Fibroblast of lung (primary cell): ENCODE data around the gene COG4. TPM values are rescaled to one million over a fixed set of nuclear protein-coding genes. Genes with fewer than 3 reads are reported as not detected.
A peak's percentile ranks its signal among the peaks of the same experiment; 100 is the strongest.

Experiments used
- DNase-seq, 2 donors: peaks; one replicate each; pipeline versions ENCODE4 v3.0.0 to v3.0.0-alpha.2; 2010; ENCODE audit warnings: low read depth in 2 of 2
- H2AFZ ChIP-seq: 2 replicates; pipeline ENCODE4 v1.5.1; 2012; ENCODE audit warnings: low read length, control low read depth, inconsistent platforms
- H3K27ac ChIP-seq: 2 replicates; pipeline ENCODE4 v1.5.1; 2011; ENCODE audit warnings: low read length, control low read depth; ENCODE audit not compliant: insufficient read depth
- H3K27me3 ChIP-seq: 2 replicates; pipeline ENCODE4 v1.5.1; 2011; ENCODE audit warnings: mild to moderate bottlenecking, low read length; ENCODE audit not compliant: control insufficient read depth, insufficient read depth
- H3K36me3 ChIP-seq: 2 replicates; pipeline ENCODE4 v1.5.1; 2011; ENCODE audit warnings: low read length; ENCODE audit not compliant: control insufficient read depth, insufficient read depth
- H3K4me1 ChIP-seq: 2 replicates; pipeline ENCODE4 v1.5.1; 2011; ENCODE audit warnings: low read length; ENCODE audit not compliant: control insufficient read depth, insufficient read depth; ENCODE audit errors: extremely low read depth
- H3K4me2 ChIP-seq: 2 replicates; pipeline ENCODE4 v1.5.1; 2011; ENCODE audit warnings: low read length, control low read depth; ENCODE audit not compliant: insufficient read depth; ENCODE audit errors: extremely low read depth
- H3K4me3 ChIP-seq, 4 experiments: fragments of 200-600 bp in 1 of 4; sonication (generic) in 1 of 4; replicated peaks in 1 of 4; 2 replicates each; pipeline ENCODE4 v1.5.1; 2011 to 2016; ENCODE audit warnings: low read length in 4 of 4, low read depth in 3 of 4, mild to moderate bottlenecking in 3 of 4, control low read depth in 2 of 4, inconsistent platforms in 1 of 4, mixed read lengths in 1 of 4; ENCODE audit not compliant: insufficient read depth in 1 of 4; ENCODE audit errors: control extremely low read depth in 1 of 4
- H3K79me2 ChIP-seq: 2 replicates; pipeline ENCODE4 v1.5.1; 2012; ENCODE audit warnings: mild to moderate bottlenecking, low read length, inconsistent platforms; ENCODE audit not compliant: control insufficient read depth, insufficient read depth
- H3K9ac ChIP-seq: 2 replicates; pipeline ENCODE4 v1.5.1; 2011; ENCODE audit warnings: mild to moderate bottlenecking, low read length, control low read depth; ENCODE audit not compliant: insufficient read depth
- H3K9me3 ChIP-seq: 2 replicates; pipeline ENCODE4 v1.5.1; 2012; ENCODE audit warnings: low read depth, low read length; ENCODE audit not compliant: control insufficient read depth, insufficient read depth
- H4K20me1 ChIP-seq: 2 replicates; pipeline ENCODE4 v1.5.1; 2011; ENCODE audit warnings: low read length; ENCODE audit not compliant: control insufficient read depth, insufficient read depth; ENCODE audit errors: extremely low read depth
- EZH2 ChIP-seq: IDR thresholded peaks from 2 replicates; pipeline ENCODE4 v1.5.1; 2012; ENCODE audit warnings: low read length, control low read depth, mild to moderate bottlenecking; ENCODE audit errors: missing control alignments
- polyA plus RNA-seq, 2 donors: library from polyadenylated mRNA; depleted of rRNA in 1 of 2; stranded (reverse) in 1 of 2; unstranded in 1 of 2; fragments of >200 nt; gene quantifications; 2 replicates each; pipeline ENCODE4 v1.2.1, GENCODE V29; 2011 to 2012; ENCODE audit warnings: missing spikeins in 1 of 2
- total RNA-seq: library from RNA; depleted of rRNA; stranded (reverse); fragments of >200 nt; gene quantifications from 2 replicates; pipeline ENCODE4 v1.2.1, GENCODE V29; 2014
- TF ChIP-seq, protein P1 (sequence below), 2 donors: IDR thresholded peaks in 1 of 2; conservative IDR thresholded peaks in 1 of 2; 1 replicate in 1 of 2; 2 replicates in 1 of 2; pipeline ENCODE4 v1.5.1; 2011 to 2012; ENCODE audit warnings: low read length in 2 of 2, control low read depth in 1 of 2, inconsistent platforms in 1 of 2, low read depth in 1 of 2, mild to moderate bottlenecking in 1 of 2

Gene COG4
- total and polyA plus RNA-seq, 2 donors (not counting 1 experiment from before 2014, with no cell fraction given): 36.2 to 117 TPM

GRCh38 chr16:70523743-70524398 is 517 bp upstream of the COG4 start, which contains the start of gene SF3B3:
Gene SF3B3, plus strand, starts transcription at chr16:70523816. Its CDS starts 2,841 bp downstream, at chr16:70526657.
- Histone ChIP-seq H3K9ac (peak within 1 kb of the TSS; percentile 89), H3K27ac (peak within 1 kb of the TSS; percentile 92), H3K36me3 (peaks cover 2% of the 10 kb centered on the region), H3K4me2 (peak within 1 kb of the TSS; percentile 100), H4K20me1 (no peaks in the 10 kb centered on the region), H3K4me3 (peak within 1 kb of the TSS; percentile 76 to 98 (median 94)), H2AFZ (peak within 1 kb of the TSS; percentile 75), H3K9me3 (no peaks in the 10 kb centered on the region), H3K79me2 (peaks cover 69% of the 10 kb centered on the region), H3K4me1 (peaks cover 12% of the 10 kb centered on the region), H3K27me3 (no peaks in the 10 kb centered on the region)
- DNase-seq: no peak
- TF ChIP-seq, protein P1, sequence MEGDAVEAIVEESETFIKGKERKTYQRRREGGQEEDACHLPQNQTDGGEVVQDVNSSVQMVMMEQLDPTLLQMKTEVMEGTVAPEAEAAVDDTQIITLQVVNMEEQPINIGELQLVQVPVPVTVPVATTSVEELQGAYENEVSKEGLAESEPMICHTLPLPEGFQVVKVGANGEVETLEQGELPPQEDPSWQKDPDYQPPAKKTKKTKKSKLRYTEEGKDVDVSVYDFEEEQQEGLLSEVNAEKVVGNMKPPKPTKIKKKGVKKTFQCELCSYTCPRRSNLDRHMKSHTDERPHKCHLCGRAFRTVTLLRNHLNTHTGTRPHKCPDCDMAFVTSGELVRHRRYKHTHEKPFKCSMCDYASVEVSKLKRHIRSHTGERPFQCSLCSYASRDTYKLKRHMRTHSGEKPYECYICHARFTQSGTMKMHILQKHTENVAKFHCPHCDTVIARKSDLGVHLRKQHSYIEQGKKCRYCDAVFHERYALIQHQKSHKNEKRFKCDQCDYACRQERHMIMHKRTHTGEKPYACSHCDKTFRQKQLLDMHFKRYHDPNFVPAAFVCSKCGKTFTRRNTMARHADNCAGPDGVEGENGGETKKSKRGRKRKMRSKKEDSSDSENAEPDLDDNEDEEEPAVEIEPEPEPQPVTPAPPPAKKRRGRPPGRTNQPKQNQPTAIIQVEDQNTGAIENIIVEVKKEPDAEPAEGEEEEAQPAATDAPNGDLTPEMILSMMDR (conservative IDR thresholded peaks at IDR 0.05 in 1 of 2, IDR thresholded peaks at IDR 0.05 in 1 of 2; ENCODE audit: low read depth in 1 of 2, low read length in 2 of 2): no peak
- TF ChIP-seq EZH2: no peak

DNA sequence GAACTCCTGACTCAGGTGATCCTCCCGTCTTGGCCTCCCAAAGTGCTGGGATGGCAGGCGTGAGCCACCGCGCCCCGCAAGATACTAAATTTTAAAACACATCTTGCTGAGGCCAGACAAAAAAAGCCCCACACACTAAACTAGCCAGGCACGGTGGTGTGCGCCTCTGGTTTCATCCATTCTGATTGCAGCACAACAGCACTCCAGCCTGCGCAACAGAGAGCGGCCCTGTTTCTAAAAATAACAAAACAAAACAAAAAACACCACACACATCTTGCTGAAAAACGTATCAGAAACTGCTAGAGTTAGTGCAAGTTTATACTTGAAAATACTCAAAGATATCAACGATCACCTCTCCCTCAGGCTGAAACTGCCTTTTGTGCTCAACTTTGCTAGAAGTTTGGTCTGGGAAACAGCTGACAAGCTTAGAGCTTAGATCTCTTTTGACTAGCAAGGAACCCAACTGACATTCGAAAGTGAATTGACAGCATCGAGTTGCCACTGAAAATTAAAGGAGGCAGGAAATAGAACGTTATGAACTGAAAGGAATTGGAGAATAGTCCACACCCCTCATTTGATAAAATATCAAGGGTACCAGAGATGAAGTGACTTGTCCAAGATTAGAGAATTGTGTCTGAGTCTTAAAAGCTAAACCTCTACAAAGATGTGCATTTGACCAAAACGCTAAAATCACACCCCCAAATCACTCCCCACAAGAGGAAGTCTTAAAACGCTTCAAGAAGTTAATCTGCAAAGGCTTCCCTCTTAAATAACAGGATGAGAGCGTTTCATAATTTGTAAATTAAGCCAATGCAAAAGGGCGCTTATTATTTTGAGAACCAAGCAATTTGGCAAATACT is 908 bp downstream of the COG4 start:
- Histone ChIP-seq H3K79me2 (peaks cover 55% of the 10 kb centered on the region), H2AFZ (peak overlapping the region; percentile 75), H3K4me1 (peaks cover 10% of the 10 kb centered on the region), H3K4me3 (peak overlapping the region; percentile 76 to 95 (median 89)), H3K36me3 (no peaks in the 10 kb centered on the region), H3K27me3 (no peaks in the 10 kb centered on the region), H3K27ac (peak overlapping the region; percentile 92), H3K9me3 (no peaks in the 10 kb centered on the region), H3K9ac (peak overlapping the region; percentile 73), H3K4me2 (peak overlapping the region; percentile 100), H4K20me1 (no peaks in the 10 kb centered on the region)
- no peak for DNase-seq
- no peak for TF ChIP-seq EZH2
- TF ChIP-seq, protein P1 (conservative IDR thresholded peaks at IDR 0.05 in 1 of 2, IDR thresholded peaks at IDR 0.05 in 1 of 2; ENCODE audit: low read depth in 1 of 2, low read length in 2 of 2): no peak

DNA sequence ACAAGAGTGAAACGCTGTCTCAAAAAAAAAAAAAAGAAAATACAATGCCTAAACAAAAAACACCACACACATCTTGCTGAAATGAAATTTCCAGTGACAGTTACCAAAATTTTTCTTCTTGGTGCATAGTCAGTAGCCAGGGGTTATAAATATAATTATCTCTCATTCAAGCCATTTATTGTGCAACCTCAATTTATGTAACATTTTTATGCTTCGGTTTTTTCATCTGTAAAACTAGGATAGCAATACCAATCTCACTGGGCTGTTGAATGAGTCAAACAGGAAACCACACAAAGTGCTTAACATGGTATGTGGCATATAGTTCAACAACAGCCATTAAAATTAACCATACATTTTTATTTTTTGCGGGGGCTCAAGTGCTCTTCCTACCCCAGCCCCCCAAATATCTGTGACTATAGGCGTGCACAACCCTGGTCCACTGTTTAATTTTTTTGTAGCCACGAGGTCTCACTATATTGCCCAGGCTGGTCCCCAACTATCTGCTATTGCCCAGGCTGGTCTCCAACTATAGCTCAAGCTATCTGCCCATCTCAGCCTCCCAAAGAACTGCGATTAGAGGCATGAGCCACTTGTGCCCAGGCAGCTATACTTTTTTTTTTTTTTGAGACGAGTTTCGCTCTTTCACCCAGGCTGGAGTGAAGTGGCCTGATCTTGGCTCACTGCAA is 2.6 kb downstream of the COG4 start:
- H3K4me2 ChIP-seq: no peak overlapping the region
- H3K36me3 ChIP-seq: peaks cover 1% of the 10 kb centered on the region
- no peaks in the 10 kb centered on the region for H3K27me3 ChIP-seq
- no peaks in the 10 kb centered on the region for H3K9me3 ChIP-seq
- peak; percentile 28 to 61 for DNase-seq
- peaks cover 38% of the 10 kb centered on the region for H3K79me2 ChIP-seq
- H4K20me1 ChIP-seq: no peaks in the 10 kb centered on the region
- peaks cover 4% of the 10 kb centered on the region for H3K4me1 ChIP-seq
- no peak overlapping the region for H3K4me3 ChIP-seq
- TF ChIP-seq, protein P1 (conservative IDR thresholded peaks at IDR 0.05 in 1 of 2, IDR thresholded peaks at IDR 0.05 in 1 of 2; ENCODE audit: low read depth in 1 of 2, low read length in 2 of 2): no peak
- TF ChIP-seq EZH2: no peak
- H3K27ac ChIP-seq: no peak overlapping the region
- no peak overlapping the region for H3K9ac ChIP-seq
- no peak overlapping the region for H2AFZ ChIP-seq
